UCSD-AML1 (cell line): ENCODE data around the gene CASK.

ENCODE experiments used
- DNase-seq: peaks from one replicate; lab custom pipeline; 2025; ENCODE audit not compliant: unreplicated experiment; lab: John Stamatoyannopoulos, UW

The CASK gene

GRCh38 chrX:41475591-41476241 is 447.6 kb downstream of the CASK start:
- no peak for DNase-seq

GRCh38 chrX:41475191-41475590 is 448.2 kb downstream of the CASK start:
- no peak for DNase-seq

- no peak for DNase-seq
Measured at GRCh38 chrX:41474726-41475100, 448.6 kb downstream of the CASK start.

GRCh38 chrX:41473936-41474725 is 449.2 kb downstream of the CASK start:
- no peak for DNase-seq

- DNase-seq = no peak
Measured at GRCh38 chrX:41472231-41472815, 451.0 kb downstream of the CASK start.

GRCh38 chrX:41471786-41472185 is 451.6 kb downstream of the CASK start:
- DNase-seq = no peak

- no peak for DNase-seq
Measured at GRCh38 chrX:41470706-41471105, 452.6 kb downstream of the CASK start.

- no peak for DNase-seq
Measured at GRCh38 chrX:41468647-41469323, 454.6 kb downstream of the CASK start.
